Measurements from ENCODE around the gene FGF8.

Gene FGF8

GRCh38 chr10:101732096-101732495 is 43.8 kb downstream of the FGF8 start:
- peaks cover 5% of the 10 kb centered on the region for H3K27me3 ChIP-seq (ENCODE audit: insufficient read depth, poor library complexity, severe bottlenecking)
- H3K27ac ChIP-seq (replicated peaks) = no peak overlapping the region
- no peak for DNase-seq (ENCODE audit: low read depth in 1 of 2, low spot score in 1 of 2)
- TF ChIP-seq SPI1 (IDR thresholded peaks at IDR 0.05; ENCODE audit: borderline replicate concordance, low read depth) = no peak
- H3K4me3 ChIP-seq (replicated peaks; ENCODE audit: insufficient read depth, low read length) = no peak overlapping the region

GRCh38 chr10:101726115-101726387 is 49.9 kb downstream of the FGF8 start:
- DNase-seq (ENCODE audit: low read depth in 1 of 2, low spot score in 1 of 2) = no peak
- no peak overlapping the region for H3K27ac ChIP-seq (replicated peaks)
- peaks cover 3% of the 10 kb centered on the region for H3K27me3 ChIP-seq (ENCODE audit: insufficient read depth, poor library complexity, severe bottlenecking)
- no peak overlapping the region for H3K4me3 ChIP-seq (replicated peaks; ENCODE audit: insufficient read depth, low read length)
- TF ChIP-seq POLR2AphosphoS5 (IDR thresholded peaks at IDR 0.05; ENCODE audit: low read depth) = no peak
- no peak for TF ChIP-seq GABPA (IDR thresholded peaks at IDR 0.05; ENCODE audit: low read depth)
- no peak for TF ChIP-seq CTCF (IDR thresholded peaks at IDR 0.05; ENCODE audit: insufficient read depth, low read length)
- TF ChIP-seq REST (IDR thresholded peaks at IDR 0.05; ENCODE audit: insufficient replicate concordance, low read depth) = no peak
- TF ChIP-seq SPI1 (IDR thresholded peaks at IDR 0.05; ENCODE audit: borderline replicate concordance, low read depth) = no peak

GRCh38 chr10:101725296-101726114 is 50.4 kb downstream of the FGF8 start:
- Histone ChIP-seq H3K27me3 (ENCODE audit: insufficient read depth, poor library complexity, severe bottlenecking) (peaks cover 3% of the 10 kb centered on the region), H3K4me3 (replicated peaks; ENCODE audit: insufficient read depth, low read length) (no peak overlapping the region), H3K27ac (replicated peaks) (no peak overlapping the region)
- no peak for TF ChIP-seq GABPA (IDR thresholded peaks at IDR 0.05; ENCODE audit: low read depth)
- no peak for TF ChIP-seq CTCF (IDR thresholded peaks at IDR 0.05; ENCODE audit: insufficient read depth, low read length)
- TF ChIP-seq REST (IDR thresholded peaks at IDR 0.05; ENCODE audit: insufficient replicate concordance, low read depth) = no peak
- TF ChIP-seq SPI1 (IDR thresholded peaks at IDR 0.05; ENCODE audit: borderline replicate concordance, low read depth) = no peak
- TF ChIP-seq POLR2AphosphoS5 (IDR thresholded peaks at IDR 0.05; ENCODE audit: low read depth) = no peak
- no peak for DNase-seq (ENCODE audit: low read depth in 1 of 2, low spot score in 1 of 2)

- DNase-seq (ENCODE audit: low read depth in 1 of 2, low spot score in 1 of 2) = no peak
- Histone ChIP-seq H3K4me3 (replicated peaks; ENCODE audit: insufficient read depth, low read length) (no peak overlapping the region), H3K27me3 (ENCODE audit: insufficient read depth, poor library complexity, severe bottlenecking) (peaks cover 3% of the 10 kb centered on the region), H3K27ac (replicated peaks) (no peak overlapping the region)
- TF ChIP-seq POLR2AphosphoS5 (IDR thresholded peaks at IDR 0.05; ENCODE audit: low read depth) (no peak), REST (IDR thresholded peaks at IDR 0.05; ENCODE audit: insufficient replicate concordance, low read depth) (no peak), SPI1 (IDR thresholded peaks at IDR 0.05; ENCODE audit: borderline replicate concordance, low read depth) (no peak), CTCF (IDR thresholded peaks at IDR 0.05; ENCODE audit: insufficient read depth, low read length) (no peak), GABPA (IDR thresholded peaks at IDR 0.05; ENCODE audit: low read depth) (no peak)
These were observed 51.5 kb downstream of the FGF8 start for GRCh38 chr10:101724446-101724845.

All from HL-60 (cell line).